Sigmoid colon (tissue), 7 donors: ENCODE data around the gene ATG4C. TPM values are rescaled to one million over a fixed set of nuclear protein-coding genes. Genes with fewer than 3 reads are reported as not detected.
A peak's percentile ranks its signal among the peaks of the same experiment; 100 is the strongest.

Experiments
- DNase-seq: peaks from one replicate; pipeline ENCODE4 v3.0.0-alpha.2; 2019
- H3K27ac ChIP-seq, 4 donors: fragments of 200-600 bp; sonication (generic); one replicate each; pipeline ENCODE4 v1.5.1; 2016 to 2019; ENCODE audit warnings: mild to moderate bottlenecking in 1 of 4
- H3K27me3 ChIP-seq, 3 donors: fragments of 200-600 bp; sonication (generic); one replicate each; pipeline ENCODE4 v1.5.1; 2019; ENCODE audit warnings: mild to moderate bottlenecking in 1 of 3
- H3K36me3 ChIP-seq, 4 donors: fragments of 200-600 bp; sonication (generic); one replicate each; pipeline ENCODE4 v1.5.1; 2016 to 2019
- H3K4me1 ChIP-seq, 4 donors: fragments of 200-600 bp; sonication (generic); one replicate each; pipeline ENCODE4 v1.5.1; 2017 to 2019
- H3K4me3 ChIP-seq, 4 donors: fragments of 200-600 bp; sonication (generic); one replicate each; pipeline ENCODE4 v1.5.1; 2017 to 2019; ENCODE audit warnings: mild to moderate bottlenecking in 2 of 4, moderate library complexity in 1 of 4
- H3K9me3 ChIP-seq, 4 donors: fragments of 200-600 bp in 3 of 4; sonication (generic) in 3 of 4; one replicate each; pipeline versions ENCODE4 v1.5.1 to v1.6.1; 2013 to 2019
- CTCF ChIP-seq, 4 experiments: fragments of 450-650 bp in 3 of 4; fragments of 200-600 bp in 1 of 4; IDR thresholded peaks; one replicate each; pipeline ENCODE4 v1.5.1; 2016 to 2019; ENCODE audit warnings: antibody characterized with exemption in 4 of 4, mild to moderate bottlenecking in 3 of 4, moderate library complexity in 2 of 4
- EP300 ChIP-seq, 4 donors: sonication (generic); formaldehyde crosslinking; IDR thresholded peaks; one replicate each; pipeline ENCODE4 v1.6.1; 2017; ENCODE audit warnings: antibody characterized with exemption in 4 of 4
- POLR2A ChIP-seq, 2 donors: fragments of 450-650 bp; IDR thresholded peaks; one replicate each; pipeline ENCODE4 v1.6.1; 2016; ENCODE audit warnings: antibody characterized with exemption in 2 of 2, mild to moderate bottlenecking in 2 of 2, moderate library complexity in 2 of 2
- POLR2AphosphoS5 ChIP-seq, 4 donors: sonication (generic); formaldehyde crosslinking; IDR thresholded peaks; one replicate each; pipeline ENCODE4 v1.6.1; 2017; ENCODE audit warnings: antibody characterized with exemption in 4 of 4
- WGBS, 2 donors: extraction: QIAGEN DNeasy Blood & Tissue Kit; methylation state at CpG; one replicate each; pipeline ENCODE4 v1.1.7; 2013; 5-methylcytosine and 5-hydroxymethylcytosine counted together
- intact Hi-C: fragments of 100-400 bp; cut with DNase I; formaldehyde crosslinking; loops from one replicate; pipeline ENCODE4 v1.15.1; 2023
- polyA plus RNA-seq, 3 donors: library from polyadenylated mRNA; stranded (reverse); fragments of 200-250 nt; gene quantifications; one replicate each; pipeline ENCODE4 v1.2.3, GENCODE V29; 2013
- total RNA-seq, 4 donors: library from RNA; depleted of rRNA; stranded (reverse); fragments of >200 nt; gene quantifications; one replicate each; pipeline ENCODE4 v1.1.0, GENCODE V29; 2016
- donor health status: healthy with polysubstance abuse.
- donor health status: Bipolar disorder and iron deficiency.
- donor health status: healthy.

Gene ATG4C
- total and polyA plus RNA-seq, 7 donors, result 3.6 to 15.5 (median 9.0) TPM

- H3K27ac ChIP-seq, result peak overlapping the region in 1 of 4 donors; percentile 18
- intact Hi-C loops, result no loop called here
- 37 to 50% methylated on average over 3 of the region's 3 CpGs for WGBS, 2 donors
These were observed 16.9 kb downstream of the ATG4C start for GRCh38 chr1:62800825-62801306.

DNA sequence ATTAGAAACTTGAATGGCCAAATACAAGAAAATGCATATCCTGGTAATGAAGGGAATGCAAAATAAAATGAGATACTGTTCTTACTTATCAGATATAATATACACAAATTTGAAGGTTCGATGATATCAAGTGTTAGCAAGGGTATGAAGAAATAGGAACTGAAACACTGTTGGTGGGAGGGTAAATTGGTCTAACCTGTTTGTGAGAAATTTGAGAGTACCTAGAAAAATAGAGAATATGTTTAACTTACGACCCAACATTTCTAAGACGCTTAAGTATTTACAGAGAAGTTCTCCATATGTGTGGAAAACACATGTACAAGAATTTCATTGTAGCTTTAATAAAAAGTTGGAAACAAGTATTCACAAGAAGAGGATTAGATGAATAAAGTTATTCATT lies 25.9 kb downstream of the ATG4C start:
- 77 to 97% methylated on average over 3 of the region's 3 CpGs for WGBS, 2 donors
- no peak for DNase-seq

More at GRCh38 chr1:62800825-62801306, 16.9 kb downstream of the ATG4C start:
- Histone ChIP-seq H3K36me3 (peaks cover 0 to 2% (median 0%) of the 10 kb centered on the region in 4 donors), H3K27me3 (no peaks in the 10 kb centered on the region), H3K4me1 (peaks cover 0 to 14% (median 10%) of the 10 kb centered on the region in 4 donors), H3K4me3 (no peak overlapping the region), H3K9me3 (no peaks in the 10 kb centered on the region)
- TF ChIP-seq CTCF (IDR thresholded peaks at IDR 0.05) (no peak), POLR2A (IDR thresholded peaks at IDR 0.05) (no peak), EP300 (IDR thresholded peaks at IDR 0.05) (no peak), POLR2AphosphoS5 (IDR thresholded peaks at IDR 0.05) (no peak)
- no peak for DNase-seq

DNA sequence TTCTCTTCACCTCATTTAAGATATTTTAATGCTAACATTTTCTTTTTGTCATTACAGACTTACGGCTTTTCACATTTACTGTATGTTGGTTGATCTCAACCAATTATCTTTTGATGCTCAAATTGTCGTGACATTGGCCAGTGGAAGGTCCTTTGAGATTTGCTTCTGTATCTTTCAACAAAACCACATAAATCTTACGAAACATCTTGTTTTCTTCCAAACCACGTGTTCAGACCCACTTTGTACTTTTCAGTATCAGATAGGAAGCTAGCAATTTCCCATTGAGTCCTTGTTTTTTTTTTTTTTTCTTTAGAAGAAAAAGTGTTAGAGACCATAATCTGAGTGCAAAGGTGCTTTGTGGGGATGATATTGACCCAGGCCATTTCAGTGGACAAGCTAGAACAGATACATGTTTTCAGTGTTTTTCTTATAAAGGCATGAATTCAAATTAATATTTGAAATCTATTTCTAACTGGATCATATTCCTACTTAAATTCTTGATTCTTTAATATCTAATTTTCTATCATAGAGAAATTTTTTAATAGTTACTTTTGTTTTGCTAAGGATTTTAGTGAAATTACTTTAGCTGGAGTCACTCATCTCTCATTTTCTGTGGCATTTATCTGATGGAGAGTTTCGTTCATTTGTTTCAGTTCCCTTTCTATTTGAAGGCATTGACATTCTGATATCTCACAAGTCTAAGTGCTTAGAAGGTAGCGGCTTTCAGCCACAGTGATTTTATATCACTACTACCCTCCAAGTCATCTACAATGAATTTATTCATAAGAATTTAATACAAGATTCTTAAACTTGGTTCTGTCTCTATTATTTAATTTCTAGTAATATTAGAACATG lies 26.7 kb downstream of the ATG4C start:
- DNase-seq, result no peak
- Histone ChIP-seq H3K27ac (no peak overlapping the region), H3K9me3 (no peaks in the 10 kb centered on the region), H3K36me3 (peaks cover 0 to 9% (median 3%) of the 10 kb centered on the region in 4 donors), H3K27me3 (no peaks in the 10 kb centered on the region), H3K4me1 (no peaks in the 10 kb centered on the region), H3K4me3 (no peak overlapping the region)
- TF ChIP-seq EP300 (IDR thresholded peaks at IDR 0.05), result no peak
- no peak for TF ChIP-seq POLR2A (IDR thresholded peaks at IDR 0.05)
- TF ChIP-seq CTCF (IDR thresholded peaks at IDR 0.05), result no peak
- no peak for TF ChIP-seq POLR2AphosphoS5 (IDR thresholded peaks at IDR 0.05)
- 76 to 90% methylated on average over 6 of the region's 6 CpGs for WGBS, 2 donors
- intact Hi-C loops, result no loop called here

More for the DNA sequence above, 25.9 kb downstream of the ATG4C start:
- no peak for TF ChIP-seq EP300 (IDR thresholded peaks at IDR 0.05)
- TF ChIP-seq POLR2AphosphoS5 (IDR thresholded peaks at IDR 0.05), result no peak
- no peak for TF ChIP-seq POLR2A (IDR thresholded peaks at IDR 0.05)
- no peak for TF ChIP-seq CTCF (IDR thresholded peaks at IDR 0.05)
- Histone ChIP-seq H3K4me1 (no peaks in the 10 kb centered on the region), H3K27ac (no peak overlapping the region), H3K27me3 (no peaks in the 10 kb centered on the region), H3K36me3 (peaks cover 0 to 9% (median 3%) of the 10 kb centered on the region in 4 donors), H3K9me3 (no peaks in the 10 kb centered on the region), H3K4me3 (no peak overlapping the region)
- intact Hi-C loops, result no loop called here

GRCh38 chr1:62823556-62823955 lies 39.6 kb downstream of the ATG4C start:
- H3K4me3 ChIP-seq, result no peak overlapping the region
- DNase-seq, result no peak
- intact Hi-C loops, result no loop called here
- H3K36me3 ChIP-seq, result peaks cover 0 to 4% (median 0%) of the 10 kb centered on the region in 4 donors
- TF ChIP-seq CTCF (IDR thresholded peaks at IDR 0.05) (no peak), POLR2AphosphoS5 (IDR thresholded peaks at IDR 0.05) (no peak), POLR2A (IDR thresholded peaks at IDR 0.05) (no peak), EP300 (IDR thresholded peaks at IDR 0.05) (no peak)
- 93 to 95% methylated on average over 4 of the region's 4 CpGs for WGBS, 2 donors
- H3K4me1 ChIP-seq, result no peaks in the 10 kb centered on the region
- no peak overlapping the region for H3K27ac ChIP-seq
- H3K9me3 ChIP-seq, result no peaks in the 10 kb centered on the region
- no peaks in the 10 kb centered on the region for H3K27me3 ChIP-seq
